Sigmoid colon (tissue), 4 donors: ENCODE results near the gene SELENOP.

Experiments used
- EP300 ChIP-seq, 4 donors: sonication (generic); formaldehyde crosslinking; IDR thresholded peaks; one replicate each; pipeline ENCODE4 v1.6.1; 2017; ENCODE audit warnings: antibody characterized with exemption in 4 of 4
- POLR2A ChIP-seq, 2 donors: fragments of 450-650 bp; IDR thresholded peaks; one replicate each; pipeline ENCODE4 v1.6.1; 2016; ENCODE audit warnings: antibody characterized with exemption in 2 of 2, mild to moderate bottlenecking in 2 of 2, moderate library complexity in 2 of 2
- POLR2AphosphoS5 ChIP-seq, 4 donors: sonication (generic); formaldehyde crosslinking; IDR thresholded peaks; one replicate each; pipeline ENCODE4 v1.6.1; 2017; ENCODE audit warnings: antibody characterized with exemption in 4 of 4
- TF ChIP-seq, protein P1 (sequence below), 4 experiments: fragments of 450-650 bp in 3 of 4; fragments of 200-600 bp in 1 of 4; IDR thresholded peaks; one replicate each; pipeline ENCODE4 v1.5.1; 2016 to 2019; ENCODE audit warnings: antibody characterized with exemption in 4 of 4, mild to moderate bottlenecking in 3 of 4, moderate library complexity in 2 of 4

DNA sequence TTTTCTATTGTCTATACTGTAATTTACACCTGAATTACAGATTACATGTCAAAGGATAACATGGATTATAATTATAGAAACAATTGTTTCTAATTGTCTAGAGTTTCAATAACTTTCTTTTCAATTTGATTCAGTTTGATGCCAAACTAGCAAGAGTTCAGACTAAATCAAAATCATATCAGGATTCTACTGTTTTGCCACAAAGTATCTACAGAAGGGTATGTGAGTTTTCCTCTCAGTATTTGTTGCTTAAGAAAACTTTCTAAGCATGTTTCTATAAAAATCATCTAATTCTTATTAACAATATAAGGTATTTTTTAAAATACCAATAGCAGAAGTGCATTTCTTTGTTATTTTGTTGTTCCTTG lies 12.5 kb downstream of the SELENOP start:
- TF ChIP-seq, protein P1, sequence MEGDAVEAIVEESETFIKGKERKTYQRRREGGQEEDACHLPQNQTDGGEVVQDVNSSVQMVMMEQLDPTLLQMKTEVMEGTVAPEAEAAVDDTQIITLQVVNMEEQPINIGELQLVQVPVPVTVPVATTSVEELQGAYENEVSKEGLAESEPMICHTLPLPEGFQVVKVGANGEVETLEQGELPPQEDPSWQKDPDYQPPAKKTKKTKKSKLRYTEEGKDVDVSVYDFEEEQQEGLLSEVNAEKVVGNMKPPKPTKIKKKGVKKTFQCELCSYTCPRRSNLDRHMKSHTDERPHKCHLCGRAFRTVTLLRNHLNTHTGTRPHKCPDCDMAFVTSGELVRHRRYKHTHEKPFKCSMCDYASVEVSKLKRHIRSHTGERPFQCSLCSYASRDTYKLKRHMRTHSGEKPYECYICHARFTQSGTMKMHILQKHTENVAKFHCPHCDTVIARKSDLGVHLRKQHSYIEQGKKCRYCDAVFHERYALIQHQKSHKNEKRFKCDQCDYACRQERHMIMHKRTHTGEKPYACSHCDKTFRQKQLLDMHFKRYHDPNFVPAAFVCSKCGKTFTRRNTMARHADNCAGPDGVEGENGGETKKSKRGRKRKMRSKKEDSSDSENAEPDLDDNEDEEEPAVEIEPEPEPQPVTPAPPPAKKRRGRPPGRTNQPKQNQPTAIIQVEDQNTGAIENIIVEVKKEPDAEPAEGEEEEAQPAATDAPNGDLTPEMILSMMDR (IDR thresholded peaks at IDR 0.05) = no peak
- TF ChIP-seq POLR2A (IDR thresholded peaks at IDR 0.05) (no peak), POLR2AphosphoS5 (IDR thresholded peaks at IDR 0.05) (no peak), EP300 (IDR thresholded peaks at IDR 0.05) (no peak)
